NCI-H1417 (cell line): ENCODE results near the gene CCDC50.

Experiments used
- DNase-seq, 3 experiments: peaks; one replicate each; lab custom pipeline; 2025; lab: John Stamatoyannopoulos, UW

CCDC50 gene

DNA sequence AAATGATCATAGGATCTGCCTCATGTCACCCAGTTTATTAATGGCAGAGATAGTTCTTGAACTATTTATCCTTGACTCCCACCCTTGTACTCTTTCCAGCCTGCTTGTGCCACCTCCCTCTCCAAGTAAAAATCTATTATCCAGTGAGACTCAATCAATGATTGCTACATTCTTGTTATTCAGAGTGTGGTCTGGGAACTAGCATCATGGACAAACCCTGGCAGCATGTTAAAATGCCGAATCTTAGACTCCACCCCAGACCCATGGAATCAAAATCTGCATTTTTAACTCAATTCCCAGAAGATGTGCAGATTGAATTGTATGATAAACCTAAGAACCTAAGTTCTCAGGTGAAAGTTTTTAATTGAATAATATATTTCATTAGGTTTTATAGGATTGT, 97.1 kb downstream of the CCDC50 start:
- DNase-seq = no peak

DNA sequence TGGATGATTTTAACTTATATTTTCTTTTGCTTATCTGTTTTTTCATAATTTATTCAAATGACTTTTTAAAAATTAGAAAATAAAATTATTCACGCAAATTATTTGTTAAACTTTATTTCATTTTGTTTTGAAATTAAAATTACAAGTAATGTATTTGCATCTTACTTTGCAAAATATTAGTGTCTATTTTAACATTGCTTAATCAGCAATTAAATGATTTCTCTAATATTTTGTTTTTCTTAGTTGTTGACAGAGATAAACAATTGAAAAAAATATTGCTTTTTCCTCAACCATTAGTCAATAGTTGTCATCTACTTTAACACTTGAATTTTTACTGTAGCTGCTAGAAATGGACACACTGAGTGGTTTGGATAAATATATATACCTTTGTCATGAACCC, 99.0 kb downstream of the CCDC50 start:
- DNase-seq = no peak

DNA sequence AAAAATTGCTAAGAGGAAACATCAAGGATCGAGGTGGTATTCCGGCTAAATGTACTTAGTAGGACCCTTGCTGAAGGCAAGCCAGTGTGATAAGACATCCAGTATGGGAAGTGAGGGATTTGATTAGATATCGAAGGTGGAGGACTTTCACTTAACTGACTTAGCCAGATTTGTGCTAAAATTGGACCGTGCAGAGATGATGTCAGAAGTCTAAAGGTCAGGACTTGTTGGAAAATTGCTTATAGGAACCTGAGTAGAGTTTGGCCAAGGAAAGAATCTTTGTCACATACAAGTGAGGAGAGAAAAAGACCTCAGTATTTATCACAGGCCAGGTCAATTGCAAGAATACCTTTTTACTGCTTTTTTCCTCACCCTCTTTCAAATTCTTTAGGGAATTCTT, 100.9 kb downstream of the CCDC50 start:
- DNase-seq = no peak

DNA sequence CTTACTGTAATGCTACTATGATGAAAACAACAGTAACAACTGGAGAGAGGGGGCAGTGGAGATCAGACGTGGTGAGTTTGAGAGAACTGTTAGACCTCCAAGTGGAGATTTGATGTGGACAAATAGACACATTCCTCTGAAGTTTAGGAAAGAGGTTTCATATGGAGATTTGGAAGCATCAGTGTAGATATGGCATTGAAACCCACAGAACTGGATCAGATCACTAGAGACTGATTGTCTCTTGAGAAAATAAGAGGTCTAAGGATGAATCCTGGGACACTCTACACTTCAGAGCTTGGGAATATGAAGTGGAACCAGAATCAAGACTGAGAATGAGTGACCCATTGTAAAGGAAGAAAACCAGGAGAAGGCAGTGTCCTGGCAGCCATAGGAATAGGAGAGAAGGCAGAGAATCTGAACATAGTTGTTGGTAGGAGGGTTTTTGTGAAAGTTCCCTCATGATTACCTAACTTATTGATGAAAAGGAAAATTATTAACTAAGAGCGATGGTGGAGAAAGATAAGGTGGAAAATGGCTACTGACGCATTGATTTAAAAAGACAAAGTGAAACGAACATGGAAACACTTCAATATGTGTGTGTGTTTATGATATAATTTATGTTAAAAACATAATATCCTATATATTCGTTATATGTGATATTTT, 102.1 kb downstream of the CCDC50 start:
- no peak for DNase-seq

DNA sequence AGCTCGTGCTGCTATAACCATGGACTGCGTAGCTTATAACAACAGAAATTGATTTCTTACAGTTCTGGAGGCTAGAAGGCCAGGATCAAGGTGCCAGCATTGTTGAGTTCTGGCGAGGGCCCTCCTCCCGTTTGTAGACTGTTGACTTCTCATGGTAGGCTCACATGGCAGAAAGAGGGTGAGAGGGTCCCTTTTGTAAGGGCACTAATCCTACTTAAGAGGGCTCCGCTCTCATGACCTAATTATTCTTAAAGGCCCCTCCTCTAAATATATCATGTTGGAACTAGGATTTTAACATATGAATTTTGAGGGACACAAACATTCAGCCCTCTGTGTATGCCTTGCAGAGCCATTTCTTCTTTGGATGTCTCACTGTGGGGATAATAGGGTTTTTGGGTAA, 103.0 kb downstream of the CCDC50 start:
- DNase-seq = no peak

DNA sequence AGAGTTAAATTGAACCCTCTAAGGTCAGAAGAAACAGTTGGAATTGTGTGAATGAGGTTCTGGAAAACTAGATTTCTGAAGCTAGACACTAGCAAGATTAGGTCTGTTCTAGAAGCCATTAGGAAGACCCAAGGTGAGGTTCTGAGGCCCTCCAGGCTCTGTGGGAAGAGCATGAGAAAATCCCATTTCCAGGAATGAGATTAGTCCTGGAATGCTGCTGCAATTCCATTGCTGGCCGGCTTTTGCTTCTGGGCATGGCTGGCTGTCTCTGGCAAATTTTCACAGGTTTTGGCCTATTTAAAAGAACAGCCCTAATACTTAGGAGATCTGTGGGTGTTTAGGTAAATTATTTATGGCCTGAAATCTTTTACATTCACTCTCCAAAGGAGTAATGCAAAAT, 104.8 kb downstream of the CCDC50 start:
- DNase-seq = no peak

DNA sequence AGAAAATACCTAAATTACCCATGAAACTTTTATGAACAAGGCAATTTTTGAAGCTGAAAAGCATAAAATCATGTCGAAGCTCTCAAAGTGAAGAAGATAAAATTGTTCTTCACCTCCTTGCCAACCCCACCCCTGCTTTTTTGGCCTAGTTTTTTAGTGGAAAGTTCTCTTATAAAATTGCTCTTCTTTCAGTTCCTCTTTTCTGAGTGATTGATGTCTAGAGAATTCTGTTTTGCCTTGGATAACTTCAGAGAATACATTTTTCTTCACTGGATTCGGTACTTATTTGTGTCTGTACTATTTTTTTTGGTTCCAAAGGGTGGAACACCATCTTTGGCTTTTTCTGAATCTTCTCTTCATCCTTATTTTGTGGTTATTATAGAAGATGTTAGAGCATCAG, 106.8 kb downstream of the CCDC50 start:
- DNase-seq = no peak

DNA sequence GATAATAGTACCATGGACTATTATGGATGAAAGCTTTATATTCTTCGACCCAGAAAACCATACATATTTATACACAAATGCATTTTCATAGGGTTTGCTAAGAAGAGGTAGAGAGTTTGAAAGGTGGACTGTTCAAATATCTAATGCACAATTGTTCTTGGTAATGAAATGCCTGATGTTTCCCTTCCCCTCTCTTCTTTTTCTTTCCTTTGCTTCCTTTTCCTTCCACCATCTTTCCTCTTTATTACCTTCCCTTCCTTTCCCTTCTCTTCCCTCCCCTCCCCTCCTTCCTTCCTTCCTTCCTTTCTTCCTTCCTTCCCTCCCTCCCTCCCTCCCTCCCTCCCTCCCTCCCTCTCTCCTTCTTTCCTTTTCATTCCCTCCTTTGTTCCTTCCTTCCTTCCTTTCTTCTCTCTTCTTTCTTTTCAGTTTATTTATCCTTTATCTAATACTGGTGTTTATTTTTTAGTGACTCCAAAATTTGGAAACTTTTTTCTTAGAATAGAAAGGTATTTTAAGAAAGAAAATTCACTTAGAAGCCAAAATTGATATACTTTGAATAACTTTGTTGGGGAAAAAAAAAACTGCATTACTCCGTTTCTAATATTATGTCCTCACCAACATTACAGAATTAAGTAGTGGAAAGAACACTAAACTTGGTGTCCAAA, 109.1 kb downstream of the CCDC50 start:
- no peak for DNase-seq

DNA sequence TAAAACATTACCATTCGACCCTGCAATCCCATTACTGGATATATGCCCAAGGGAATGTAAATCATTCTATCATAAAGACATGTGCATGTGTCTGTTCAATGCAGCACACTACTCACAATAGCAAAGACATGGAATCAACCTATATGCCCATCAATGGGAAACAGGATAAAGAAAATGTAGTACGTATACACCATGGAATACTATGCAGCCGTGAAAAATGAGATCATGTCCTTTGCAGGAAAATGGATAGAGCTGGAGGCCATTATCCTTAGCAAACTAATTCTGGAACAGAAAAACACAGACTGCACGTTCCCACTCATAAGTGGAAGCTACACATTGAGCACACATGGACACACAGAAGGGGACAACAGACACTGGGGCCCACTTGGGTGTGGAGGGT, 111.3 kb downstream of the CCDC50 start:
- DNase-seq = no peak

DNA sequence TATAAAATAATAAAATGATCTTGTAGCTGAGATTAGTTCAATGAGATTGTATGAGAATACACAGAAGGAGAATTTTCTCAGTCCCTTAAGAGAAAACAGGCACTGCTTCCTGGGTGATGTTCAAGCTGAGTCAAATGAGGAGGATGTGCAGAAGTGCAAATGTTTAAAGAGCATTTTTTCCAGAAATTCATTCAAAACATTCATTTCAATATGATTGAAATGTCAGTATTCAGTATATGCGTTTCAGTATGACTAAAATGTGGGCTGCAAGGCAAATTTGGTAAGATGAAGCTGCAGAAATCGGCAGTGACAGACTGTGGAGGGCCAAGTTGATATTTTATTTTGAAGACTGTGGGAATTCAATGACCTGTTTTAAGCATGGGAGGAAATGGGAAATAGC, 112.5 kb downstream of the CCDC50 start:
- no peak for DNase-seq

DNA sequence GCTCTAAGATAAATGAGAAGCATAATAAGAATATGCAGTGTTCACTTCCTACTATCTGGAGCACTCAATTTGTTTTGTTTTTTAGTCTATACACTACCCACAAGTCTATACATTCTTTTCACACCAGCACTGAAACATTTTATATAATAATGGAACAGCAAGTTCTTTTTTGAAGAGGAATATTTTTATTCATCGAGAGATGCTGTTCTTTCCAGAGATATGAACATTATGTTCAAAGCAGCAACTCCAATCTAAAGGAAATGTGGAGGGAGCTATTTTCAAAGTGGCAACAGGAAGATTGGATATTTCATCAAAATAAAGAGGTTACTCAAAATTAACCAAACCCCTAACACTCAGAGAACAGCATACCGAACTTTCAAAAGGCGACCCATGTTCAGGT, 115.4 kb downstream of the CCDC50 start:
- DNase-seq = no peak
